HG03575 (cell line): ENCODE measurements around the gene ALG14.

Source experiments
- ATAC-seq: cut with Tn5 transposase; IDR thresholded peaks from one replicate; pipeline ENCODE4 v1.9.1; 2021; ENCODE audit not compliant: unreplicated experiment, insufficient number of reproducible peaks, low FRiP score; ENCODE audit errors: extremely low read depth

The ALG14 gene

GRCh38 chr1:94925004-94925403, 147.7 kb downstream of the ALG14 start:
- ATAC-seq: no peak
